ENCODE results near the gene NCKAP5.

Gene NCKAP5

DNA sequence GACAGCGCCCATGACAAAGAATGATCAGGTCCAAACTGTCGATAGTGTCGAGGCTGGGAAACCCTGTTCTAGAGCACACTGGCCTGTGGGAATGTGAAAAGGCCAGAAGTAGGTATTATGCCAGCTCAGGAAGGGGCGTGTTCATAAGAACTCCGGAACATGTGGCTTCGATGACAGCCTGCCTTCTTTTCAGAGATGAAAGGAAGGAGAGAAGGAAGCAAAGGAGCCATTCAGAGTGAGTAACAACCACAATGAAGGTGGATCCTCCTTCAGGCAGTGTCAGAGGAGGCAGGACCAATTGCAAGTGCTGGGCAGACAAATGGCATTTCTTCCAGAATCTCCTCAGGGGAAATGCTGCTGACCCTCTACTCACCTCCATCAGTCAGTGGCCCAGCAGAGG is 58.5 kb downstream of the NCKAP5 start:
- no peak for DNase-seq (ENCODE audit: low read depth)
- H3K4me3 ChIP-seq (ENCODE audit: low read depth, low read length): no peak overlapping the region
- TF ChIP-seq MYC (IDR thresholded peaks at IDR 0.05; ENCODE audit: low read depth, low read length) (no peak), POLR2A (IDR thresholded peaks at IDR 0.05; ENCODE audit: extremely low read depth, insufficient read length) (no peak)
- TF ChIP-seq, protein P1, sequence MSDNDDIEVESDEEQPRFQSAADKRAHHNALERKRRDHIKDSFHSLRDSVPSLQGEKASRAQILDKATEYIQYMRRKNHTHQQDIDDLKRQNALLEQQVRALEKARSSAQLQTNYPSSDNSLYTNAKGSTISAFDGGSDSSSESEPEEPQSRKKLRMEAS (IDR thresholded peaks at IDR 0.05; ENCODE audit: low read depth, low read length): no peak
- TF ChIP-seq, protein P2, sequence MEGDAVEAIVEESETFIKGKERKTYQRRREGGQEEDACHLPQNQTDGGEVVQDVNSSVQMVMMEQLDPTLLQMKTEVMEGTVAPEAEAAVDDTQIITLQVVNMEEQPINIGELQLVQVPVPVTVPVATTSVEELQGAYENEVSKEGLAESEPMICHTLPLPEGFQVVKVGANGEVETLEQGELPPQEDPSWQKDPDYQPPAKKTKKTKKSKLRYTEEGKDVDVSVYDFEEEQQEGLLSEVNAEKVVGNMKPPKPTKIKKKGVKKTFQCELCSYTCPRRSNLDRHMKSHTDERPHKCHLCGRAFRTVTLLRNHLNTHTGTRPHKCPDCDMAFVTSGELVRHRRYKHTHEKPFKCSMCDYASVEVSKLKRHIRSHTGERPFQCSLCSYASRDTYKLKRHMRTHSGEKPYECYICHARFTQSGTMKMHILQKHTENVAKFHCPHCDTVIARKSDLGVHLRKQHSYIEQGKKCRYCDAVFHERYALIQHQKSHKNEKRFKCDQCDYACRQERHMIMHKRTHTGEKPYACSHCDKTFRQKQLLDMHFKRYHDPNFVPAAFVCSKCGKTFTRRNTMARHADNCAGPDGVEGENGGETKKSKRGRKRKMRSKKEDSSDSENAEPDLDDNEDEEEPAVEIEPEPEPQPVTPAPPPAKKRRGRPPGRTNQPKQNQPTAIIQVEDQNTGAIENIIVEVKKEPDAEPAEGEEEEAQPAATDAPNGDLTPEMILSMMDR (IDR thresholded peaks at IDR 0.05; ENCODE audit: low read depth, low read length): no peak

DNA sequence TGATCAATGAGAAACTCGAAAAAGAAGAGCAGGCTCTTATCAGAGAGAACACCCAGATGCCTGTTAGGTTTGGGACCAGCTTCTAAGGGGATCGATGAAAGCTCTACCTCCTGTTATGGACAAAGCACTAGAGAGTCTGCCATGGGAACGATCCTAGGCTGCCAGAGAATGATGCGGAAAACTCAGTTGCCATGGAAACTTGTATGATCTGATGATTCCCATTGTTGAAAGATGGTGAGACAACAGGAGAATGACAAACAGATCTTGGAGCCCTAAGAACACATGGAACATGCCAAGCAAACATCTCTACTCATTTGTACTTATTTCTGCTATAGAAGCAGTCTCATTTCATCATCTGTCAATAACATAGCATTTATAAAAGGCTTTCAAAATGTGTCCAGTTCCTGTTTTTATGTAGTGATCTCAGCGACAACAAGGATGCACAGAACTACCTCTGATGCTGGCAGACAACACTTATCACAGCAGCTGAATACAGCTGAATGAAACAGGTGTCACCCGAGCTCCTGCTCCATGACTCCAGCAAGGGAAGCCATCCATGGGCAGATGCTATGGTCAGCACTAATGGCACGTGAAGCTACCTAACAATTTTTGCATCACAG is 59.6 kb downstream of the NCKAP5 start:
- DNase-seq (ENCODE audit: low read depth): no peak
- no peak for TF ChIP-seq POLR2A (IDR thresholded peaks at IDR 0.05; ENCODE audit: extremely low read depth, insufficient read length)
- TF ChIP-seq MYC (IDR thresholded peaks at IDR 0.05; ENCODE audit: low read depth, low read length): no peak
- TF ChIP-seq, protein P2 (IDR thresholded peaks at IDR 0.05; ENCODE audit: low read depth, low read length): no peak
- TF ChIP-seq, protein P1 (IDR thresholded peaks at IDR 0.05; ENCODE audit: low read depth, low read length): no peak
- no peak overlapping the region for H3K4me3 ChIP-seq (ENCODE audit: low read depth, low read length)

DNA sequence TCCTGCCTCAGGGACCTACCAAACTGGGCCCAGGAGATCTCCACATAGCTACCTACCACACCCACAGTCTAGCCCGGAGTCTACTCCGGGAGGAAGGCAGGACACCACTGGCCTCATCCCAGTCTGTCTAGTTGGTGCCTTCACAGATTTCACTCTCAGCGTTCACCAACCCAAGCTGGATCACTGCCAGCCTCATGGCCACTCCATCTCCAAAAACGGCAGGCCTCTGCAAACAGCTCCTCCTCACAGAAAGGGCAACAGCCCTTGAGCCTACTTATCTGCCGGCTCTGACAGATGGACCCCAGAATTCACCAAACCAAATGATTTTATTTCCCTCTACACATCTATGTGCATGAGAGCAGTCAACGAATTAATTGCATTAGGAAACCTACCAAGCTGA is 61.3 kb downstream of the NCKAP5 start:
- no peak for DNase-seq (ENCODE audit: low read depth)
- TF ChIP-seq MYC (IDR thresholded peaks at IDR 0.05; ENCODE audit: low read depth, low read length): no peak
- TF ChIP-seq, protein P1 (IDR thresholded peaks at IDR 0.05; ENCODE audit: low read depth, low read length): no peak
- TF ChIP-seq POLR2A (IDR thresholded peaks at IDR 0.05; ENCODE audit: extremely low read depth, insufficient read length): no peak
- TF ChIP-seq, protein P2 (IDR thresholded peaks at IDR 0.05; ENCODE audit: low read depth, low read length): no peak
- no peak overlapping the region for H3K4me3 ChIP-seq (ENCODE audit: low read depth, low read length)

DNA sequence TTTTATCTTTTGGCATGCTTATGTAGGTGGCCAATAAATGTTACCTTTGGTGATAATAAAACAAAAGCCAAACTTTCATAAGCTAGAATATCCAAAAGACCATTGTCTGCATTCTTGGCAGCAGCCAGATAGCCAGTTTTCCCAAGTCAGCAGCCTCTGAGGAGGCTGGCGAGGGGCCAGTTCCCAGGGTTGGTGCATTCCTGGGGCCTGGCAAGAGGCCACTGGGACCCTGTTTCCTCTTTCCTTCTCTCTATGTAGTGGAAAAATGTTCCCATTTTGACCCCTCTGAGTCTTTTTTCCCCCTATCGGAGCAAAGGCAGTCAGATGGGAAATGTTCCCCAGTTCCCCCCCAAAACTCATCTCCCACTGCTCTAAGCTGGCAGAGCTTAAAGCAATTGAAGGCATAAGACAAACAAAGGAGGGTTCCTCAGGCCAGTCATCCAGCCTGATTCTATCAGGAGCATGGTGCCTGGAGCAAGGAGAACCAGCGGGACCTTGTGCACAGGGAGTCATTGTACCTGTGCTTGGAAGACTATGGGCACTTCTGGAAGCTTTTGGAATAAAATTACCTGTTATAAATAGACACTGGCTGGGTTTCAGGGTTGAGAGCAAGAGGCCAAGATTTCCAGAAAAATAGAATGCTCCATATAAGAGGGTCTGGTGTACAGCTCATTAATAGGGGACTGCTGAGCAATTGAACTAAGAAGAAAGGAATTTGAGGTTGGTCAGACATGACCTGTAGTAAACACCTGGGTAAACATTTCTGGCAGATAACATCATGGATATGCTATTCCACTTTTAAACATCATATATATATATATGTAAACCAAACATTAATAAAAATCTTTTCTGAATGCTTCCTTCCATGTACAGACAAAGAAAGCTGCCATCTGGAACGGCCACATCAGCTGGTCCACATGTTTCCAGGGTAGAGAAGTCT is 63.4 kb downstream of the NCKAP5 start:
- TF ChIP-seq POLR2A (IDR thresholded peaks at IDR 0.05; ENCODE audit: extremely low read depth, insufficient read length): no peak
- TF ChIP-seq MYC (IDR thresholded peaks at IDR 0.05; ENCODE audit: low read depth, low read length): no peak
- no peak overlapping the region for H3K4me3 ChIP-seq (ENCODE audit: low read depth, low read length)
- DNase-seq (ENCODE audit: low read depth): no peak

DNA sequence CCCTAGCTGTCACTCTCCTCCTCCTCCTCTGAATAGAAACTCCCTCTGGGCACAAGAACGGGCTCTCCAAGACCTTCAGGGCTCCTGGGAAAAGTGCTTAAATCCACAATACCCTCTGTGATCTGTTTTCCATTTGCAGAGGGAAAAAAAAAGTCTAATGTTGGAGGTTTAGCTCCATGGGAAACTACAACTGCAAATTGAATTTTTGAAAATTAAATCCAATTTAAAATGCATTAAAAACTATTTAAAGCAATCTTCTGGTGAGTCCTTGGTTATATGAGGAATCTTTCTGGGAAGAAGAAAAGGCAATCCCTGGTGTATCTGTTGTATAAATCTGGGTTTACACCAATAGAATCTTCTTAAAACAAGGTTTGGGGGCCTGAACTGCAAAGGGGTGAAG is 64.3 kb downstream of the NCKAP5 start:
- no peak for DNase-seq (ENCODE audit: low read depth)
- no peak overlapping the region for H3K4me3 ChIP-seq (ENCODE audit: low read depth, low read length)
- TF ChIP-seq, protein P1 (IDR thresholded peaks at IDR 0.05; ENCODE audit: low read depth, low read length): no peak
- TF ChIP-seq, protein P2 (IDR thresholded peaks at IDR 0.05; ENCODE audit: low read depth, low read length): no peak
- no peak for TF ChIP-seq POLR2A (IDR thresholded peaks at IDR 0.05; ENCODE audit: extremely low read depth, insufficient read length)
- TF ChIP-seq MYC (IDR thresholded peaks at IDR 0.05; ENCODE audit: low read depth, low read length): no peak

DNA sequence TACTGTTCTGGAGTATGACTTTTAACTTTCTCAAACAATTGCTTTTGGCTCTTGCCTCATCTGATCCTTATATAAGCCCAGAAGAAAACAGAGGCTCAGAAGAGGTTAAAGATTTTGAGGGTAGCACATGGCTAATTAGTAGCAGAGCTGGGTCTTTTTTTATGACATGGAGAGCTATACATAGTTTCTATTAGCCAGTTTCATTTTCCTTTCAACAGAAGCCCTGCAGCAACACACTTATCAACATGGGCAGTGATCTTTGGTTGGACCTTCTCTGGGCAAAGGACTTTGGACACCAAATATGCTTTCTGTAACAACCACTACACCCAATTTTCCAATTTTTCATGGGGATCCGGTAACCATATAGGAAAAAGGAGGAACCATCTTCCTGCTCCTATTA is 64.9 kb downstream of the NCKAP5 start:
- TF ChIP-seq, protein P2 (IDR thresholded peaks at IDR 0.05; ENCODE audit: low read depth, low read length): no peak
- TF ChIP-seq MYC (IDR thresholded peaks at IDR 0.05; ENCODE audit: low read depth, low read length): no peak
- no peak for DNase-seq (ENCODE audit: low read depth)
- no peak overlapping the region for H3K4me3 ChIP-seq (ENCODE audit: low read depth, low read length)

Measured in NB4 (cell line).